Activated CD8-positive, alpha-beta memory T cell treated with anti-CD3 and anti-CD28 coated beads for 4 hours (primary cell): ENCODE results near the gene THRB.

Experiments
- DNase-seq, 2 donors: peaks; one replicate each; pipeline ENCODE4 v3.0.0-alpha.2; 2020; ENCODE audit warnings: low read depth in 2 of 2

Gene THRB

GRCh38 chr3:24185738-24186384 is 308.8 kb downstream of the THRB start:
- no peak for DNase-seq

GRCh38 chr3:24184528-24185176 is 310.0 kb downstream of the THRB start:
- no peak for DNase-seq

- DNase-seq, result no peak
Observed at GRCh38 chr3:24182756-24183155, 311.9 kb downstream of the THRB start.

GRCh38 chr3:24181256-24181655 is 313.4 kb downstream of the THRB start:
- no peak for DNase-seq

- DNase-seq, result no peak
Observed at GRCh38 chr3:24180616-24181015, 314.0 kb downstream of the THRB start.

GRCh38 chr3:24177201-24177600 is 317.4 kb downstream of the THRB start:
- no peak for DNase-seq

GRCh38 chr3:24174614-24175013 is 320.0 kb downstream of the THRB start:
- DNase-seq, result no peak

- DNase-seq, result no peak
Observed at GRCh38 chr3:24168977-24169376, 325.7 kb downstream of the THRB start.

GRCh38 chr3:24167429-24167828 is 327.2 kb downstream of the THRB start:
- DNase-seq, result no peak

GRCh38 chr3:24166515-24166914 is 328.1 kb downstream of the THRB start:
- DNase-seq, result no peak

- no peak for DNase-seq
Observed at GRCh38 chr3:24165603-24165982, 329.1 kb downstream of the THRB start.

GRCh38 chr3:24164967-24165602 is 329.6 kb downstream of the THRB start:
- DNase-seq, result no peak

- no peak for DNase-seq
Observed at GRCh38 chr3:24162929-24163328, 331.7 kb downstream of the THRB start.

GRCh38 chr3:24161841-24162240 is 332.8 kb downstream of the THRB start:
- DNase-seq, result no peak

- no peak for DNase-seq
Observed at GRCh38 chr3:24160424-24161095, 334.1 kb downstream of the THRB start.

- no peak for DNase-seq
Observed at GRCh38 chr3:24158761-24159454, 335.7 kb downstream of the THRB start.

GRCh38 chr3:24157106-24157505 is 337.5 kb downstream of the THRB start:
- DNase-seq, result no peak

GRCh38 chr3:24156466-24156865 is 338.2 kb downstream of the THRB start:
- DNase-seq, result no peak

- DNase-seq, result no peak
Observed at GRCh38 chr3:24155276-24155675, 339.4 kb downstream of the THRB start.

- DNase-seq, result no peak
Observed at GRCh38 chr3:24154781-24155180, 339.9 kb downstream of the THRB start.

- no peak for DNase-seq
Observed at GRCh38 chr3:24154013-24154695, 340.5 kb downstream of the THRB start.

- no peak for DNase-seq
Observed at GRCh38 chr3:24151594-24151993, 343.1 kb downstream of the THRB start.
